Prostate gland (tissue), 2 donors: Measurements from ENCODE around the gene NEK4. TPM values are rescaled to one million over a fixed set of nuclear protein-coding genes. Genes with fewer than 3 reads are reported as not detected.
A peak's percentile ranks its signal among the peaks of the same experiment; 100 is the strongest.

Experiments
- DNase-seq: peaks from one replicate; pipeline ENCODE4 v3.0.0-alpha.2; 2019; ENCODE audit warnings: low spot score
- H3K27ac ChIP-seq, 2 donors: fragments of 200-600 bp; sonication (generic); 2 replicates each; pipeline ENCODE4 v1.5.1; 2017 to 2019
- H3K27me3 ChIP-seq: fragments of 200-600 bp; sonication (generic); replicated peaks from 2 replicates; pipeline ENCODE4 v1.5.1; 2019; ENCODE audit not compliant: insufficient read depth
- H3K36me3 ChIP-seq, 2 donors: fragments of 200-600 bp; sonication (generic); 1 replicate in 1 of 2; 2 replicates in 1 of 2; pipeline versions ENCODE4 v1.5.1 to v1.8.1; 2017 to 2019
- H3K4me1 ChIP-seq: fragments of 200-600 bp; sonication (generic); replicated peaks from 2 replicates; pipeline ENCODE4 v1.5.1; 2019
- H3K4me3 ChIP-seq, 2 donors: fragments of 200-600 bp; sonication (generic); 2 replicates each; pipeline ENCODE4 v1.5.1; 2017 to 2019
- H3K9me3 ChIP-seq: fragments of 200-600 bp; sonication (generic); 2 replicates; pipeline ENCODE4 v1.5.1; 2017
- POLR2A ChIP-seq: fragments of 450-650 bp; IDR thresholded peaks from one replicate; pipeline ENCODE4 v1.6.1; 2016; ENCODE audit warnings: antibody characterized with exemption, mild to moderate bottlenecking
- POLR2AphosphoS5 ChIP-seq: sonication (generic); formaldehyde crosslinking; IDR thresholded peaks from one replicate; pipeline ENCODE4 v1.6.1; 2017; ENCODE audit warnings: antibody characterized with exemption
- WGBS: methylation state at CpG from one replicate; pipeline ENCODE4 v1.1.5; 2018; 5-methylcytosine and 5-hydroxymethylcytosine counted together
- intact Hi-C: fragments of 100-400 bp; cut with DNase I; formaldehyde crosslinking; loops from one replicate; pipeline ENCODE4 v1.14.2; 2022
- total RNA-seq, 2 donors: library from RNA; depleted of rRNA; stranded (reverse); fragments of >200 nt; gene quantifications; one replicate each; pipeline ENCODE4 v1.1.0, GENCODE V29; 2016
- TF ChIP-seq, protein P1 (sequence below), 4 experiments: fragments of 200-600 bp in 2 of 4; fragments of 450-650 bp in 2 of 4; sonication (generic) in 2 of 4; IDR thresholded peaks; 1 replicate in 3 of 4; 2 replicates in 1 of 4; pipeline ENCODE4 v1.5.1; 2016 to 2019; ENCODE audit warnings: antibody characterized with exemption in 4 of 4, mild to moderate bottlenecking in 2 of 4, moderate library complexity in 2 of 4

Gene NEK4
- total RNA-seq, 2 donors from 2014 or later, result 24.5 to 49.9 TPM

DNA sequence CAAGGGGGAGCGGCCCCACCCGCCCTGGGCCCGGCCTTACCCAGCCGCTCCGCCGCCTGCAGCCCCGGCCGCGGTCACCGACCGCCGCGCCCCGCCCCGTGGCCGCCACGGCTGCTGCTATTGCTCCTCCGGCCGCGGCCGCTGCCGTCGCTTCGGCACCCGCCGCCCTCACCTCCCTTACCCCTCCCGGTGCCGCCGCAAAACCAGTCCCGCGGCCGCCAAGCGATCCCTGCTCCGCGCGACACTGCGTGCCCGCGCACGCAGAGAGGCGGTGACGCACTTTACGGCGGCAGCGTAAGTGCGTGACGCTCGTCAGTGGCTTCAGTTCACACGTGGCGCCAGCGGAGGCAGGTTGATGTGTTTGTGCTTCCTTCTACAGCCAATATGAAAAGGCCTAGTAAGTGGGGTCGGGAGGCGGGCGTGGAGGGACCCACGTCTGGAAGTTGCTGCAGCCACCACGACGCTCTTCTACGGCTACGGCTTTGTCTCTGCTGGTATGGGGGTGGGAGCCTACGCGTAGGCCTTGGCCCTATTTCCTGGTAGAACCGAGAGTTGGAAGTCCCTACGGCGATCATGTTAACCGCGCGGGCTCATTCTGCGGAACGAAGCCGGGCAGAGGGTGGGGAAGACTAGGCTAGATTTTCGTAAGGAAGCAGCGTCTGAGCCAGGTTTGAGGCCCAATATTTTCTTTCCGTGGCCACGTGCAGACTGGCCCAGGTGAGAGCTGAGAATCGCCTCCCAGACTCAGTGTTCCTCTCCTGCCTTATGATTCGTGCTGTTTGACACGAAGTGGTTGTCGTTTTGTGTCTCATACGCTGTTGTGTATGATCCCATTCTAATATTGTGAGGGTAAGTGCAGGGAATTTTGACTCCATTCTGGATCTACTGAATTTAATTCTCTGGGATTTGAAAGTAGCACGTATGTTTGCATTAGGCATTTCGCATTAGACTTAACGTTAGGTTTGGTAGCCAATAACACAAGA, 84.7 kb downstream of the NEK4 start, which contains the start of the genes GNL3 and PBRM1:
GNL3 (plus strand) TSS at position 324 of the 983 bp plus-strand sequence; CDS start at position 385, 61 bp downstream.
PBRM1 (minus strand) TSS at position 205 of the 983 bp plus-strand sequence.
- WGBS, result under 1% methylated on average over 76 of the region's 82 CpGs
- H3K27me3 ChIP-seq, result no peaks in the 10 kb centered on the region
- peak; percentile 92 for DNase-seq
- intact Hi-C loops, result loop anchor here (10.0 kb wide), 2 partner anchors 151 to 211 kb away; partner anchors contain the start of genes NT5DC2 and UQCC5
- H3K36me3 ChIP-seq, result peaks cover 12 to 20% of the 10 kb centered on the region in 2 donors
- peak within 1 kb of the TSS; percentile 64 to 86 for H3K4me3 ChIP-seq
- peaks cover 3% of the 10 kb centered on the region for H3K4me1 ChIP-seq
- H3K9me3 ChIP-seq, result no peaks in the 10 kb centered on the region
- peak within 1 kb of the TSS; percentile 93 to 99 for H3K27ac ChIP-seq
- TF ChIP-seq, protein P1, sequence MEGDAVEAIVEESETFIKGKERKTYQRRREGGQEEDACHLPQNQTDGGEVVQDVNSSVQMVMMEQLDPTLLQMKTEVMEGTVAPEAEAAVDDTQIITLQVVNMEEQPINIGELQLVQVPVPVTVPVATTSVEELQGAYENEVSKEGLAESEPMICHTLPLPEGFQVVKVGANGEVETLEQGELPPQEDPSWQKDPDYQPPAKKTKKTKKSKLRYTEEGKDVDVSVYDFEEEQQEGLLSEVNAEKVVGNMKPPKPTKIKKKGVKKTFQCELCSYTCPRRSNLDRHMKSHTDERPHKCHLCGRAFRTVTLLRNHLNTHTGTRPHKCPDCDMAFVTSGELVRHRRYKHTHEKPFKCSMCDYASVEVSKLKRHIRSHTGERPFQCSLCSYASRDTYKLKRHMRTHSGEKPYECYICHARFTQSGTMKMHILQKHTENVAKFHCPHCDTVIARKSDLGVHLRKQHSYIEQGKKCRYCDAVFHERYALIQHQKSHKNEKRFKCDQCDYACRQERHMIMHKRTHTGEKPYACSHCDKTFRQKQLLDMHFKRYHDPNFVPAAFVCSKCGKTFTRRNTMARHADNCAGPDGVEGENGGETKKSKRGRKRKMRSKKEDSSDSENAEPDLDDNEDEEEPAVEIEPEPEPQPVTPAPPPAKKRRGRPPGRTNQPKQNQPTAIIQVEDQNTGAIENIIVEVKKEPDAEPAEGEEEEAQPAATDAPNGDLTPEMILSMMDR (IDR thresholded peaks at IDR 0.05), result no peak
- TF ChIP-seq POLR2AphosphoS5 (peak; percentile 96), POLR2A (peak; percentile 89)

- peaks cover 6 to 17% of the 10 kb centered on the region in 2 donors for H3K36me3 ChIP-seq
- no peaks in the 10 kb centered on the region for H3K9me3 ChIP-seq
- 2% methylated on average over 26 of the region's 41 CpGs for WGBS
- H3K27ac ChIP-seq, result peak overlapping the region; percentile 93 to 99
- intact Hi-C loops, result loop anchor here (10.0 kb wide), 2 partner anchors 150 to 210 kb away; partner anchors contain the start of genes NT5DC2 and UQCC5
- DNase-seq, result peak; percentile 75
- H3K27me3 ChIP-seq, result no peaks in the 10 kb centered on the region
- peak overlapping the region; percentile 64 to 86 for H3K4me3 ChIP-seq
- H3K4me1 ChIP-seq, result peaks cover 3% of the 10 kb centered on the region
- TF ChIP-seq, protein P1 (IDR thresholded peaks at IDR 0.05), result peak in 1 of 4 experiments; percentile 9
- peak; percentile 56 for TF ChIP-seq POLR2A
- TF ChIP-seq POLR2AphosphoS5, result no peak
Measured at GRCh38 chr3:52685285-52685708, 85.4 kb downstream of the NEK4 start.

DNA sequence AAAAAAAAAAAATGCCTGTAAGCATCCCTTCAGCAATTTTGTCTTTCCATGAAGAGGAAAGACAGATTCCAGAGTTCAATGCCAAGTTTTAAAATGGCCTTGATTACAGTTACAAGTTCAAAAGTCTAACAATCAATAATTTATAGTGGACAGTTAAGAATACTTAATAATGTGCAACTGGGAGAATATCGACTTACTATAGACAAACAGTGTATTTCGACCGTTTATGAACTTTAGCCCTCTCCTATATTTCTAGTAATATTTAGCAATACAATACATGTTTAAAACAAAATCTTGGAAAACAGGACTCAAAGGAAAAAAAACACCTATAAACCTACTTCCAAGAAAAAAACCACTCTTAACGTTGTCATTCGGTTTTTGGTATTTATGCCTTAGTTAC, 86.6 kb downstream of the NEK4 start:
- Histone ChIP-seq H3K36me3 (peaks cover 0 to 6% of the 10 kb centered on the region in 2 donors), H3K4me1 (no peaks in the 10 kb centered on the region), H3K9me3 (no peaks in the 10 kb centered on the region), H3K27me3 (no peaks in the 10 kb centered on the region), H3K27ac (no peak overlapping the region), H3K4me3 (no peak overlapping the region)
- 28% methylated on average over 5 of the region's 5 CpGs for WGBS
- intact Hi-C loops, result loop anchor here (10.0 kb wide), 2 partner anchors 149 to 209 kb away; partner anchors contain the start of genes NT5DC2 and UQCC5
- TF ChIP-seq, protein P1 (IDR thresholded peaks at IDR 0.05), result no peak
- TF ChIP-seq POLR2A, result no peak
- DNase-seq, result no peak

DNA sequence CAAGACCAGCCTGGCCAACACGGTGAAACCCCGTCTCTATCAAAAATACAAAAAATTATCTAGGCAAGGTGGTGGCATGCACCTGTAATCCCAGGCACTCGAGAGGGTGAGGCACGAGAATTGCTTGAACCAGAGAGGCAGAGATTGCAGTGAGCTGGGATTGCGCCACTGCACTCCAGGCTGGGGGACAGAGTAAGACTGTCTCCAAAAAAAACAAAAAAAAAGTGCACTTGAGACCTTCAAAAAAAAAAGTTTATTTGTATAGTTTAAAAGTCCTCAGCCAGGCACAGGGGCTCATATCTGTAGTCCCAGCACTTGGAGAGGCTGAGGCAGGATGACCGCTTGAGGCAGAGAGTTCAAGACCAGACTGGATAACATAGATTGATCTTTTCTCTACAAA, 87.1 kb downstream of the NEK4 start:
- Histone ChIP-seq H3K36me3 (peaks cover 0 to 3% of the 10 kb centered on the region in 2 donors), H3K27ac (no peak overlapping the region), H3K4me3 (no peak overlapping the region), H3K4me1 (no peaks in the 10 kb centered on the region), H3K9me3 (no peaks in the 10 kb centered on the region), H3K27me3 (no peaks in the 10 kb centered on the region)
- WGBS, result 86% methylated on average over 6 of the region's 6 CpGs
- no peak for DNase-seq
- TF ChIP-seq POLR2A (no peak), POLR2AphosphoS5 (no peak)
- TF ChIP-seq, protein P1 (IDR thresholded peaks at IDR 0.05), result no peak
- intact Hi-C loops, result loop anchor here (10.0 kb wide), 2 partner anchors 149 to 209 kb away; partner anchors contain the start of genes NT5DC2 and UQCC5
